ENCODE data around the gene ITPKB.

ITPKB gene

GRCh38 chr1:226702318-226702956, 36.6 kb downstream of the ITPKB start:
- no peak overlapping the region for H3K4me3 ChIP-seq (ENCODE audit: low read length)
- no peaks in the 10 kb centered on the region for H3K36me3 ChIP-seq (ENCODE audit: insufficient read depth, low read length)
- peaks cover 2% of the 10 kb centered on the region for H3K4me1 ChIP-seq (ENCODE audit: insufficient read depth, low read length)
- no peak overlapping the region for H2AFZ ChIP-seq (ENCODE audit: low read depth, low read length)
- no peaks in the 10 kb centered on the region for H3K9me3 ChIP-seq (ENCODE audit: low read length)
- H3K27me3 ChIP-seq (ENCODE audit: insufficient read depth, low read length), result no peaks in the 10 kb centered on the region

DNA sequence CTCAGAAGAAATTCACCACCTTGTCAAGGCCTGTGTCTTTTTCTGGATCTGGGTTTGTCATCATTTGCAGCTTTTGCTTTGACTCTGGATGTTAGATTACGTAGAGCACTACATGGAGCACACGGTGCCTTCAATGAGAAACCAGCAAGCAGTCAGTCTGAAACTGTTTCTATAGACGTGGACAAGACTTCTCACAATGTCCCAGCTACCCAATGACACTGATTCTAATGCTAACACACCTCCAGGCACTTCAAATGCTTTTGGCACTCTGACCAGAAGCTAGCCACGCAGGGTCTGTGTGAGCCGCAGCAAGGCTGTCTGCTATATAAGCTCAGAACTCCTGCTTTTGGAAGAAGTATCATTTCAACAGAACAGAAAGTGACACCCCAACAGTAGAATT, 38.2 kb downstream of the ITPKB start:
- Histone ChIP-seq H2AFZ (ENCODE audit: low read depth, low read length) (no peak overlapping the region), H3K36me3 (ENCODE audit: insufficient read depth, low read length) (no peaks in the 10 kb centered on the region), H3K9me3 (ENCODE audit: low read length) (no peaks in the 10 kb centered on the region), H3K27me3 (ENCODE audit: insufficient read depth, low read length) (no peaks in the 10 kb centered on the region), H3K4me1 (ENCODE audit: insufficient read depth, low read length) (peaks cover 8% of the 10 kb centered on the region), H3K4me3 (ENCODE audit: low read length) (no peak overlapping the region)

GRCh38 chr1:226699166-226699565, 39.9 kb downstream of the ITPKB start:
- Histone ChIP-seq H3K27me3 (ENCODE audit: insufficient read depth, low read length) (no peaks in the 10 kb centered on the region), H3K4me1 (ENCODE audit: insufficient read depth, low read length) (peaks cover 8% of the 10 kb centered on the region), H3K36me3 (ENCODE audit: insufficient read depth, low read length) (no peaks in the 10 kb centered on the region), H3K4me3 (ENCODE audit: low read length) (no peak overlapping the region), H2AFZ (ENCODE audit: low read depth, low read length) (no peak overlapping the region), H3K9me3 (ENCODE audit: low read length) (no peaks in the 10 kb centered on the region)

DNA sequence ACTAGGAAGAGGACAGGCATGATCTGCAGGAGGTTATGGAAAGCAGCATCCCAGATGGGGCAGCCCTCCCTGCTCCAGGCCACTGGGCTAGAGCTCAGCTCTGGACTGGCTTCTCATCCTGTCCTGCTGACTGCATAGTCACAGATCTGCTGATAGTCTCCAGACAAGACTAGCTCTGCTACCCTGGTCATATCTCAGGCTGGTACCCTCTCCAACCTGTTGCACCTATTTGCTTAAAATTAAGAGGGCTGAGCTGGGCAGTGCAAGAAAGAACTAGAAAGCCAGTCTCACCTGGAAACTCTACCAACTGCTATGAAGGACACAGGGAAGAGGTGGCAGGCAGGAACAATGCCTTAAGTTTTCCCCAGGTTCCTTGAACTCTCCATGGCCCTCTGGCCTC, 40.4 kb downstream of the ITPKB start:
- no peaks in the 10 kb centered on the region for H3K9me3 ChIP-seq (ENCODE audit: low read length)
- H3K36me3 ChIP-seq (ENCODE audit: insufficient read depth, low read length), result no peaks in the 10 kb centered on the region
- H3K4me3 ChIP-seq (ENCODE audit: low read length), result no peak overlapping the region
- H3K27me3 ChIP-seq (ENCODE audit: insufficient read depth, low read length), result no peaks in the 10 kb centered on the region
- H2AFZ ChIP-seq (ENCODE audit: low read depth, low read length), result no peak overlapping the region
- H3K4me1 ChIP-seq (ENCODE audit: insufficient read depth, low read length), result peaks cover 8% of the 10 kb centered on the region

GRCh38 chr1:226697929-226698544, 41.0 kb downstream of the ITPKB start:
- Histone ChIP-seq H3K27me3 (ENCODE audit: insufficient read depth, low read length) (no peaks in the 10 kb centered on the region), H3K4me1 (ENCODE audit: insufficient read depth, low read length) (peaks cover 8% of the 10 kb centered on the region), H3K9me3 (ENCODE audit: low read length) (no peaks in the 10 kb centered on the region), H3K4me3 (ENCODE audit: low read length) (no peak overlapping the region), H3K36me3 (ENCODE audit: insufficient read depth, low read length) (no peaks in the 10 kb centered on the region), H2AFZ (ENCODE audit: low read depth, low read length) (no peak overlapping the region)

DNA sequence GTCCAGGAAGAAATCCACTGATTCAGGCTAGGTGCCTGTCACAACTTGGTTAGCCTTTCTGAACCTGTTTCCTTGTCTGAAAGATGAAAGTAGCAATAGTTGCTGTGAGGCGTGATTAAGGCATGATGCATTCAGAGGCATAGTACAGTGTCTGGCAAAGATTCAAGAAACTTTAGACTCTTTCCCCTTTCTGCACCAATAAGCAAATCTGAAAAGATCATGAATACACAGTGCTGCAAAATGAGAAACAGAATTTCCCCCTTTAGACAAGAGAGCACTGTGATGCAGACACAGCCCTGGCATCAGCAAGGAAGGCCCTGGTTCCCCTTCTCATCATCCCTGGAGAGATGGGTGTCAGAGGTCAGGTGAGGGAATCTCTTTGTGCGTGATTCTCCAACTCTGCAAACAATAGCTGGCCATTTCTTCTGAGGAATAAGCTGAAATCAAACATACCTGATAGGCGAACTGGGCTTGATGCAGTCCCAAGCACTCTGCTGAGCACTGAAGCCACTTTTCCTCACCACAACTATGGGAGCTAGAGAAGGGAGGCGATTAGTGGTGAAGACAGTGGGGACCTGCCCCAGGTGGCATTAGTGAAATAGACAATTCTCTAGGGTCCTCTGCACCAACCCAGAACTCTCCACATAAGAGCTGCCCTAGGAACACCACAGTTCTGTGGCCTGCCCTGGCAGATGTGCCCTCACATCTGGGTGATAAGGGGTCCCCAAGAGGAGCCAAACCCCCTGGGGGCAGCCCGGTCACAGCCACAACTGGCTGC, 41.7 kb downstream of the ITPKB start:
- Histone ChIP-seq H3K4me1 (ENCODE audit: insufficient read depth, low read length) (peaks cover 8% of the 10 kb centered on the region), H3K36me3 (ENCODE audit: insufficient read depth, low read length) (no peaks in the 10 kb centered on the region), H3K9me3 (ENCODE audit: low read length) (no peaks in the 10 kb centered on the region), H3K4me3 (ENCODE audit: low read length) (no peak overlapping the region), H2AFZ (ENCODE audit: low read depth, low read length) (no peak overlapping the region), H3K27me3 (ENCODE audit: insufficient read depth, low read length) (no peaks in the 10 kb centered on the region)

DNA sequence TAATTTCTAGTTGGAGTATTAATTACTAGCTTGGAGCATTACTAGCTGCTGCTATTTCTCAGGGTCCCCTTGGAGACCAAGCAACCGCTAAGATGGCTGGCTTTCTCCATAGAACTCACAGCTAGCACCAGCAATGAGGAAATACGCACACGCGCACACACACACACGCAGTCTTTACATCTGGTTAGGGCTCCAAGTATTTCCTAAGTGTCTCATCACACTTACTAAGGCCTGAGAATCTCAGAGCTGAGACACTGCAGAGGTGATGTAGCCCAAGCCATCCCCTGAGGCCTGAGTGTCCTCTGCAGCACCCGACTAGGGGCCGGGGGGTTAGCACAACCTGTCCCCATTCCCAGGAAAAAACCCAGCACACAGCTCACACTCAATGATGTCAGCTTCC, 42.5 kb downstream of the ITPKB start:
- Histone ChIP-seq H3K9me3 (ENCODE audit: low read length) (no peaks in the 10 kb centered on the region), H3K36me3 (ENCODE audit: insufficient read depth, low read length) (no peaks in the 10 kb centered on the region), H2AFZ (ENCODE audit: low read depth, low read length) (no peak overlapping the region), H3K4me1 (ENCODE audit: insufficient read depth, low read length) (peaks cover 8% of the 10 kb centered on the region), H3K27me3 (ENCODE audit: insufficient read depth, low read length) (no peaks in the 10 kb centered on the region), H3K4me3 (ENCODE audit: low read length) (no peak overlapping the region)

DNA sequence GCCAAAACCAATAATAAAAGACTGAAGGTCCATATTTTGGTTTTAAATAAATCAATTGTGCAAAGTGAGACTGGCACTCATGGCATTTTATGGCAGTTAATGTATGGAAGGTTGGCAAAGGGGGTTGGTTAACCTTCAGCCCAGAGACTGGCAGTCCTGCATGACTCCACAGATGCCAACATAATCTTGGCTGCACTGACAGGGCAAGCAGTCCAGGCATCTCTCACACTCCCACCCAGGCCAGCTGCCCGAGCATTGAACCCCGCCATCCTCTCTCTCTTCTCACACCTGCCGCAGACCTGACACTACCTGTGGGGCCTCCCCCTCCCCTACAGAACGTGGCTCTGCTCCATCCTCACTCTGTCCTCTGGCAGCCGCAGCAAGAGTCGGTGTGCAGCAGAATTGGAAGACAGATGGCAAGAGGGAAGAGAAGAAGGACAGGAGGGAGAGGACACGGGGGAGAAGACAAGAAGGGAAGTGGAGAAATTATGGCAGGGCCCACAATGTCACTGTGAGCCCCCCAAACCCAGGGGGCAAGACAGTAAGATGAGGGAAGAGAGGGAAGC, 43.7 kb downstream of the ITPKB start:
- Histone ChIP-seq H3K4me1 (ENCODE audit: insufficient read depth, low read length) (peaks cover 8% of the 10 kb centered on the region), H3K4me3 (ENCODE audit: low read length) (no peak overlapping the region), H3K36me3 (ENCODE audit: insufficient read depth, low read length) (no peaks in the 10 kb centered on the region), H3K27me3 (ENCODE audit: insufficient read depth, low read length) (no peaks in the 10 kb centered on the region), H3K9me3 (ENCODE audit: low read length) (no peaks in the 10 kb centered on the region), H2AFZ (ENCODE audit: low read depth, low read length) (no peak overlapping the region)

- H3K36me3 ChIP-seq (ENCODE audit: insufficient read depth, low read length), result no peaks in the 10 kb centered on the region
- no peak overlapping the region for H3K4me3 ChIP-seq (ENCODE audit: low read length)
- no peak overlapping the region for H2AFZ ChIP-seq (ENCODE audit: low read depth, low read length)
- peaks cover 12% of the 10 kb centered on the region for H3K4me1 ChIP-seq (ENCODE audit: insufficient read depth, low read length)
- no peaks in the 10 kb centered on the region for H3K9me3 ChIP-seq (ENCODE audit: low read length)
- no peaks in the 10 kb centered on the region for H3K27me3 ChIP-seq (ENCODE audit: insufficient read depth, low read length)
These were observed 46.3 kb downstream of the ITPKB start for GRCh38 chr1:226692823-226693222.

DNA sequence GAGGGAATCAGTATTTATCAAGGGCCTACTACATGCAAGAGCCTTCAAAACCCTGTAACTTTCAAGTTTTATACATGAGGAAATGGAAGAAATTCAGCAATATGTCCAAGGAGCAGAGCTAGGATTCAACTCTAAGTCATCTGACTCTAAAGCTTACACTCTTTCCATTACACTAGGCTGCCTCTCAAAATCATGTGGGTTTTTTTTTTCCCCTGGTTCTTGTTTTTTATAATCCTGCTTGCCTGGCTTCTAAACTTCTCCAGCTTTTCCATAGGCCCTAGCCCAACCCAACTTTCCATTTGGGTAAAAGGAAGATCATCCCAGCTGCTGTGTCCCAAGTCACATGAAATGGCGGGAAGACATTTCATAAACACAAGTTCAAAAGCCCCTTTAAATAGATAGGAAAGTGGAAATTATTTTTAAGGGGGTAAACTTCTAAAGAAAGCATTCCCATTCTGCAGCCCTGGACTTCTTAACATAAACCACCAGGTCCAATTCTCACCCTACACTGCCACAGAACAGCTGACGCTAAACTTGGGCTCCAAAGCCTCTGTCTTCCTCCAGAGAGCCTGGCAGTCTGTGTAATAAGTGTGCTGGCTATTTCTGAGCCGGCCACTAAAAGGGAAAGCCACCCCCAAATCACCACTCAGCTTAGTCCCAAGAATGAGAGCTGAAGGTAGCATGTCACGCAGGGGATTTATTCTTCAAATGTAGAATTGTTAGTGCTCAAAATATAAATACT, 46.9 kb downstream of the ITPKB start:
- Histone ChIP-seq H2AFZ (ENCODE audit: low read depth, low read length) (no peak overlapping the region), H3K27me3 (ENCODE audit: insufficient read depth, low read length) (no peaks in the 10 kb centered on the region), H3K4me3 (ENCODE audit: low read length) (no peak overlapping the region), H3K9me3 (ENCODE audit: low read length) (no peaks in the 10 kb centered on the region), H3K36me3 (ENCODE audit: insufficient read depth, low read length) (no peaks in the 10 kb centered on the region), H3K4me1 (ENCODE audit: insufficient read depth, low read length) (peaks cover 7% of the 10 kb centered on the region)

DNA sequence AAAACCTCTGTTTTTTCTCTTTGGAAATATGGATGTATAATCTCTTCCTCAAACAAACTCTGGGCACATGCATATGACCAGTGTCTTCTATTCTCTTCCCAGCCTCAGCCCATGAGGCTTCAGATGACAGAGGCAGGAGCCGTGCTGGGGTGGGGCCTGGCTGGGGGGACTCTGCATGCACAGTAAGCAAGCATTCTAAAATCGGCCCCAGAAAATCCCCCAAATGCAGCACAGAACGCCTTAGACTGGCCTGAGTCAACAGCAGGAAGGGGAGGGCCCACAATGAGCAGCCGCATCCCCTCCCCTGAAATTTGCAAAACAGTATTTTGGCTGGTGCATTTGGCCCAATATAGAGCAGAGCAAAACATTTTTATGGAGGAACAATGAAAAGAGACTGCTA, 47.8 kb downstream of the ITPKB start:
- Histone ChIP-seq H2AFZ (ENCODE audit: low read depth, low read length) (no peak overlapping the region), H3K36me3 (ENCODE audit: insufficient read depth, low read length) (no peaks in the 10 kb centered on the region), H3K4me3 (ENCODE audit: low read length) (no peak overlapping the region), H3K9me3 (ENCODE audit: low read length) (no peaks in the 10 kb centered on the region), H3K27me3 (ENCODE audit: insufficient read depth, low read length) (no peaks in the 10 kb centered on the region), H3K4me1 (ENCODE audit: insufficient read depth, low read length) (peaks cover 4% of the 10 kb centered on the region)

DNA sequence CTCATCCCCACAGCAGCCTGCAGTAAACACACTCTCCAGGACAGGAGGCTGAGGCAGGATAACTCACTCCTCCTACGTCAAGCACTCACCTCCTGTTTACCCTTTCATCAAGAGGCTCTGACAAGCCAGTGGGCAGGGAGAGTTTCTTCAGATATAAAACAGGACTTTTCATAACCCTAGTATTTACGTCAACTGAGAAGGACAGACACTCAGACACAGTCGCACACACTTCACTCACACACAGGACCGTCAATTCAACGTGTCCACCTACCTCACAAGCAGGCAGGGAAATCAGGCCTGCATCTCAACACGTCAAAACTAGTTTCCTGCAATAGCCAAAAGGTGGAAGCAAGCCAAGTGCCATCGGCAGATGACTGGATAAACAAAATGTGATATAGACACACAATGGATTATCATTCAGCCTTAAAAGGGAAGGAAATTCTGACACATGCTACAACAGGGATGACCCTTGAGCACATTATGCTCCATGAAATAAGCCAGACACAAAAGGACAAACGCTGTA, 48.6 kb downstream of the ITPKB start:
- Histone ChIP-seq H3K4me1 (ENCODE audit: insufficient read depth, low read length) (peaks cover 4% of the 10 kb centered on the region), H3K4me3 (ENCODE audit: low read length) (no peak overlapping the region), H3K36me3 (ENCODE audit: insufficient read depth, low read length) (no peaks in the 10 kb centered on the region), H2AFZ (ENCODE audit: low read depth, low read length) (no peak overlapping the region), H3K27me3 (ENCODE audit: insufficient read depth, low read length) (no peaks in the 10 kb centered on the region), H3K9me3 (ENCODE audit: low read length) (no peaks in the 10 kb centered on the region)
